ENCODE measurements around the gene NUDT6. TPM values are rescaled to one million over a fixed set of nuclear protein-coding genes. Genes with fewer than 3 reads are reported as not detected.
A peak's percentile ranks its signal among the peaks of the same experiment; 100 is the strongest.

Gene NUDT6
- total and polyA plus RNA-seq, 2 donors from 2014 or later: 10.1 to 32.4 TPM

DNA sequence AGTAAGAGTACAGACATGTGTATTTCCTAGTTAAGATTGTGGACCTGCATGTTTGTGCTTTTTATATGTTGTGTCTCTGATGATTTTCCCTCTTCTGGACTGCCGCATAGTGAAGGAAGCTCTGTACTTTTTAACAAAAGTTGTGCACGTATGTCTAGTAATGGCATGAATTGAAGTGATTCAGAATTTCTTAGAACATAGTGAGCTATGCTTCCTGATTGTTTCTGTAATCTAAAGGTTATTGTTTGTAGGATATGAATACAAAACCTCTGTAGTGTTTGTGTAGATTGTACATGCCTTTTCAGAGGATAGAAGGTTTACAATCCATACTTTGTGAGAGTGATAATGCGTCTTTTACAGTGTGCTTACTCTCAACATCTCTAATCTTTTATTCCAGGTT lies 37.0 kb upstream of the NUDT6 start:
- Histone ChIP-seq H3K9ac (ENCODE audit: low read length in 3 of 3) (no peak overlapping the region), H3K36me3 (ENCODE audit: control insufficient read depth in 2 of 3, insufficient read depth in 3 of 3, low read length in 3 of 3) (peaks cover 0 to 1% (median 0%) of the 10 kb centered on the region in 3 donors), H3K27me3 (ENCODE audit: control insufficient read depth, insufficient read depth, low read length) (no peaks in the 10 kb centered on the region), H3K27ac (ENCODE audit: low read depth in 2 of 2, low read length in 2 of 2) (no peak overlapping the region), H3K4me1 (ENCODE audit: control insufficient read depth in 2 of 3, insufficient read depth in 2 of 3, low read depth in 1 of 3, low read length in 3 of 3) (no peaks in the 10 kb centered on the region), H3K4me3 (ENCODE audit: low read length in 3 of 3) (no peak overlapping the region), H3K9me3 (ENCODE audit: control insufficient read depth in 2 of 3, insufficient read depth in 1 of 3, low read length in 3 of 3) (no peaks in the 10 kb centered on the region)
- intact Hi-C loops (cut with DNase I): no loop called here
- DNase-seq (no peak), FAIRE-seq (no peak)
- TF ChIP-seq, protein P1, sequence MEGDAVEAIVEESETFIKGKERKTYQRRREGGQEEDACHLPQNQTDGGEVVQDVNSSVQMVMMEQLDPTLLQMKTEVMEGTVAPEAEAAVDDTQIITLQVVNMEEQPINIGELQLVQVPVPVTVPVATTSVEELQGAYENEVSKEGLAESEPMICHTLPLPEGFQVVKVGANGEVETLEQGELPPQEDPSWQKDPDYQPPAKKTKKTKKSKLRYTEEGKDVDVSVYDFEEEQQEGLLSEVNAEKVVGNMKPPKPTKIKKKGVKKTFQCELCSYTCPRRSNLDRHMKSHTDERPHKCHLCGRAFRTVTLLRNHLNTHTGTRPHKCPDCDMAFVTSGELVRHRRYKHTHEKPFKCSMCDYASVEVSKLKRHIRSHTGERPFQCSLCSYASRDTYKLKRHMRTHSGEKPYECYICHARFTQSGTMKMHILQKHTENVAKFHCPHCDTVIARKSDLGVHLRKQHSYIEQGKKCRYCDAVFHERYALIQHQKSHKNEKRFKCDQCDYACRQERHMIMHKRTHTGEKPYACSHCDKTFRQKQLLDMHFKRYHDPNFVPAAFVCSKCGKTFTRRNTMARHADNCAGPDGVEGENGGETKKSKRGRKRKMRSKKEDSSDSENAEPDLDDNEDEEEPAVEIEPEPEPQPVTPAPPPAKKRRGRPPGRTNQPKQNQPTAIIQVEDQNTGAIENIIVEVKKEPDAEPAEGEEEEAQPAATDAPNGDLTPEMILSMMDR (IDR thresholded peaks at IDR 0.05; ENCODE audit: borderline replicate concordance, extremely low read depth, insufficient read depth): no peak

DNA sequence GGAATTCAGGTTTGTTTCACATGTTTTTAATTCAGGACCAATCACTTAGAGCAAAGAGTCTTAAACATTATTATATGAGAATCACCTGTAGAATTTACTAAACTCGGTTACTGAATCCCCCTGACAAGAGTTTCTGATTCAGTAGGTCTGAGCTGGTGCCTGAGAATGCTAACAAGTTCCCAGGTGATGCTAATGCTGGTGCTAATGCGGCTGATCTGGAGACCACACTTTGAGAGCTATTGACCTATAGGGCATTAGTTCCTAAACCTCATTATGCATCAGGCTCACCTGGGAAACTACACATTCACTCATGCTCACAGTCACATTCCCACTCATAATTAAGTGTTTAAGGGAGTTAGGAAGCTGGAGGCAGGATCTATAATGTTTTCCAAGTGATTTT lies 36.1 kb upstream of the NUDT6 start:
- no peaks in the 10 kb centered on the region for H3K27me3 ChIP-seq (ENCODE audit: control insufficient read depth, insufficient read depth, low read length)
- FAIRE-seq (no peak), DNase-seq (peak in 1 of 5 donors; percentile 0)
- intact Hi-C loops (cut with DNase I): no loop called here
- H3K4me3 ChIP-seq (ENCODE audit: low read length in 3 of 3): no peak overlapping the region
- TF ChIP-seq, protein P1 (IDR thresholded peaks at IDR 0.05; ENCODE audit: borderline replicate concordance, extremely low read depth, insufficient read depth): no peak
- peaks cover 0 to 2% (median 0%) of the 10 kb centered on the region in 3 donors for H3K36me3 ChIP-seq (ENCODE audit: control insufficient read depth in 2 of 3, insufficient read depth in 3 of 3, low read length in 3 of 3)
- H3K9me3 ChIP-seq (ENCODE audit: control insufficient read depth in 2 of 3, insufficient read depth in 1 of 3, low read length in 3 of 3): no peaks in the 10 kb centered on the region
- H3K9ac ChIP-seq (ENCODE audit: low read length in 3 of 3): no peak overlapping the region
- H3K27ac ChIP-seq (ENCODE audit: low read depth in 2 of 2, low read length in 2 of 2): no peak overlapping the region
- H3K4me1 ChIP-seq (ENCODE audit: control insufficient read depth in 2 of 3, insufficient read depth in 2 of 3, low read depth in 1 of 3, low read length in 3 of 3): no peaks in the 10 kb centered on the region

DNA sequence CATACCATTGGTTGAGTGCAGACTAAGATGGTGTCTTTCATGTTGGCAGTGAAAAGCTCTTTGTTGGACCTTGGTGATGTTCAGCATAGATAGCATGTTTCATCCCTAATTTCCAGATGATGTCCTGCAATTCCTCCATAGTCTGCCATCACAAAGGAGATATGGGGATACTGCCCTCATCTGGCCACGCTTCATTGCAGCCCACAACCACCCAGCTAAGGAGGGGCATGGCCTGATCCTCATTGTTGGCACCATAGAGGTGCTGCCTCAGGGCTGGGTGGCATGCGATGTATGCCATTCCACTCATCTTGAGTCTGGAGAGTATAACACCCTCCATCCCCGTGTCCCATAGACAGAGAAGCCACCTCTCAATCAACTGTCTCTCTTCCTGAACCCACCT lies 31.5 kb upstream of the NUDT6 start:
- Histone ChIP-seq H3K9me3 (ENCODE audit: control insufficient read depth in 2 of 3, insufficient read depth in 1 of 3, low read length in 3 of 3) (no peaks in the 10 kb centered on the region), H3K9ac (ENCODE audit: low read length in 3 of 3) (no peak overlapping the region), H3K27me3 (ENCODE audit: control insufficient read depth, insufficient read depth, low read length) (no peaks in the 10 kb centered on the region), H3K4me3 (ENCODE audit: low read length in 3 of 3) (no peak overlapping the region), H3K36me3 (ENCODE audit: control insufficient read depth in 2 of 3, insufficient read depth in 3 of 3, low read length in 3 of 3) (peaks cover 3 to 25% (median 6%) of the 10 kb centered on the region in 3 donors), H3K4me1 (ENCODE audit: control insufficient read depth in 2 of 3, insufficient read depth in 2 of 3, low read depth in 1 of 3, low read length in 3 of 3) (no peaks in the 10 kb centered on the region), H3K27ac (ENCODE audit: low read depth in 2 of 2, low read length in 2 of 2) (no peak overlapping the region)
- no peak for DNase-seq
- FAIRE-seq: no peak
- TF ChIP-seq, protein P1 (IDR thresholded peaks at IDR 0.05; ENCODE audit: borderline replicate concordance, extremely low read depth, insufficient read depth): no peak
- intact Hi-C loops (cut with DNase I): no loop called here

DNA sequence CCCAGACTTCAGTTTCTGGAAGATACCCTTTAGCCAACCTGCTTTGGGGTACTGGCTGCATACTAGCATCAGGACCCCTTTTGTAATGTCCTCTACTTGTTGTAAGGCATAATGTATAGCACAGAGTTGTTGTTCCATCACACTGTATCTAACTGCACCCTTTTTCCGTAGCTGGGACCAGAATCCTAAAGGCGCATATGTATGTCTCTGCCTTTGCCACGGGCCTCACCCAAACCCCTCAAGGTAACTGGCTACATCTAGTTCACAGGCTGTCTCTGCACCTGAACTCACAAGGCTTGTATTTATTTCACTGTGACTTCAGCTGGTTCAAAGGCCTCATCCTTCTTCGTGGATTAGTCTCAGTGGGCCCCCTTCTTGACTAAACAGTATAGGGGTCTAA lies 29.6 kb upstream of the NUDT6 start:
- TF ChIP-seq, protein P1 (IDR thresholded peaks at IDR 0.05; ENCODE audit: borderline replicate concordance, extremely low read depth, insufficient read depth): no peak
- H3K27ac ChIP-seq (ENCODE audit: low read depth in 2 of 2, low read length in 2 of 2): no peak overlapping the region
- H3K27me3 ChIP-seq (ENCODE audit: control insufficient read depth, insufficient read depth, low read length): no peaks in the 10 kb centered on the region
- H3K4me3 ChIP-seq (ENCODE audit: low read length in 3 of 3): no peak overlapping the region
- H3K4me1 ChIP-seq (ENCODE audit: control insufficient read depth in 2 of 3, insufficient read depth in 2 of 3, low read depth in 1 of 3, low read length in 3 of 3): no peaks in the 10 kb centered on the region
- H3K9ac ChIP-seq (ENCODE audit: low read length in 3 of 3): no peak overlapping the region
- no peak for FAIRE-seq
- no peaks in the 10 kb centered on the region for H3K9me3 ChIP-seq (ENCODE audit: control insufficient read depth in 2 of 3, insufficient read depth in 1 of 3, low read length in 3 of 3)
- intact Hi-C loops (cut with DNase I): no loop called here
- peaks cover 5 to 25% (median 10%) of the 10 kb centered on the region in 3 donors for H3K36me3 ChIP-seq (ENCODE audit: control insufficient read depth in 2 of 3, insufficient read depth in 3 of 3, low read length in 3 of 3)
- DNase-seq: no peak

Data from kidney (tissue), 14 donors.